H1 (cell line): ENCODE results near the gene MXI1. TPM values are rescaled to one million over a fixed set of nuclear protein-coding genes. Genes with fewer than 3 reads are reported as not detected.

Experiments
- CTCF ChIA-PET: fragments of 300-600 bp; sonication (Branson Sonifier 250); formaldehyde crosslinking; loops from one replicate; lab custom pipeline; 2021; ENCODE audit not compliant: partially characterized antibody; lab: Charles Lee
- POLR2A ChIA-PET: fragments of 300-600 bp; sonication (Branson Sonifier 250); formaldehyde crosslinking; loops from one replicate; lab custom pipeline; 2021; ENCODE audit warnings: inconsistent platforms; ENCODE audit not compliant: partially characterized antibody; lab: Charles Lee
- DNase-seq, 2 experiments: peaks; one replicate each; pipeline versions ENCODE4 v3.0.0 to v3.0.0-alpha.2; 2010 to 2022; ENCODE audit warnings: low spot score in 2 of 2, low read depth in 1 of 2, mixed read lengths in 1 of 2
- FAIRE-seq: peaks from 2 replicates; lab custom pipeline; 2011; peaks lifted over from hg19 to GRCh38; lab: Jason Lieb, UNC
- H2AFZ ChIP-seq: 2 replicates; pipeline ENCODE4 v1.8.1; 2012; ENCODE audit warnings: low read length, inconsistent platforms
- H2AK5ac ChIP-seq: 2 replicates; pipeline ENCODE4 v1.6.1; 2013; ENCODE audit warnings: low read depth, low read length
- H2BK120ac ChIP-seq: replicated peaks from 2 replicates; pipeline ENCODE3; 2013; ENCODE audit warnings: low read depth, low read length, inconsistent platforms
- H2BK12ac ChIP-seq: 2 replicates; pipeline ENCODE4 v1.6.1; 2013; ENCODE audit warnings: low read depth, low read length
- H2BK15ac ChIP-seq: 2 replicates; pipeline ENCODE4 v1.6.1; 2013; ENCODE audit warnings: low read length
- H2BK20ac ChIP-seq: 2 replicates; pipeline ENCODE4 v1.6.1; 2013; ENCODE audit warnings: low read length
- H2BK5ac ChIP-seq: 2 replicates; pipeline ENCODE4 v1.6.1; 2013; ENCODE audit warnings: low read depth, low read length
- H3K14ac ChIP-seq: 2 replicates; pipeline ENCODE4 v1.6.1; 2013; ENCODE audit warnings: inconsistent platforms; ENCODE audit not compliant: insufficient read length
- H3K18ac ChIP-seq: 2 replicates; pipeline ENCODE4 v1.6.1; 2013; ENCODE audit warnings: low read length; ENCODE audit errors: extremely low read depth
- H3K23ac ChIP-seq: 2 replicates; pipeline ENCODE4 v1.6.1; 2013; ENCODE audit warnings: inconsistent platforms; ENCODE audit not compliant: insufficient read length
- H3K23me2 ChIP-seq: 2 replicates; pipeline ENCODE4 v1.6.1; 2013; ENCODE audit warnings: low read depth, low read length
- H3K27ac ChIP-seq: 2 replicates; pipeline ENCODE4 v1.6.1; 2011; ENCODE audit warnings: low read depth, low read length, inconsistent platforms
- H3K27me3 ChIP-seq, 4 experiments: replicated peaks in 1 of 4; 1 replicate in 1 of 4; 2 replicates in 3 of 4; pipeline versions ENCODE4 v1.6.1 to v1.8.1; 2011 to 2013; ENCODE audit warnings: low read length in 3 of 4, mild to moderate bottlenecking in 3 of 4, inconsistent platforms in 2 of 4, mixed read lengths in 2 of 4, moderate library complexity in 1 of 4; ENCODE audit not compliant: control insufficient read depth in 3 of 4, insufficient read depth in 3 of 4; ENCODE audit errors: extremely low read depth in 1 of 4
- H3K36me3 ChIP-seq, 4 experiments: 2 replicates each; pipeline versions ENCODE4 v1.6.1 to v1.8.1; 2011 to 2013; ENCODE audit warnings: mild to moderate bottlenecking in 4 of 4, low read length in 3 of 4, moderate library complexity in 2 of 4, control low read depth in 1 of 4, inconsistent platforms in 1 of 4; ENCODE audit not compliant: insufficient read depth in 4 of 4, control insufficient read depth in 2 of 4
- H3K4ac ChIP-seq: replicated peaks from 2 replicates; pipeline ENCODE3; 2013; ENCODE audit warnings: low read length, low read depth, mixed read lengths, inconsistent platforms; ENCODE audit not compliant: insufficient read length
- H3K4me1 ChIP-seq, 4 experiments: replicated peaks in 1 of 4; 1 replicate in 1 of 4; 2 replicates in 3 of 4; pipeline versions ENCODE4 v1.6.1 to v1.8.1; 2011 to 2013; ENCODE audit warnings: low read length in 3 of 4, inconsistent platforms in 2 of 4, mixed read lengths in 1 of 4; ENCODE audit not compliant: insufficient read depth in 4 of 4, control insufficient read depth in 3 of 4
- H3K4me2 ChIP-seq, 2 experiments: 2 replicates each; pipeline versions ENCODE4 v1.6.1 to v1.8.1; 2011 to 2013; ENCODE audit warnings: low read depth in 2 of 2, low read length in 2 of 2, control low read depth in 1 of 2, inconsistent platforms in 1 of 2, mild to moderate bottlenecking in 1 of 2; ENCODE audit not compliant: insufficient read depth in 1 of 2
- H3K4me3 ChIP-seq, 4 experiments: fragments of 200-600, 300-600 bp in 1 of 4; sonication (generic), shearing (Covaris generic), sonication (Bioruptor Twin) in 1 of 4; 2 replicates each; pipeline versions ENCODE4 v1.5.1 to v1.8.1; 2011 to 2016; ENCODE audit warnings: low read length in 4 of 4, low read depth in 3 of 4, control low read depth in 2 of 4, inconsistent platforms in 2 of 4, mild to moderate bottlenecking in 2 of 4, mixed read lengths in 1 of 4, moderate library complexity in 1 of 4; ENCODE audit not compliant: insufficient read depth in 2 of 4; ENCODE audit errors: extremely low read depth in 1 of 4
- H3K56ac ChIP-seq: replicated peaks from 2 replicates; pipeline ENCODE3; 2013; ENCODE audit warnings: low read depth, mild to moderate bottlenecking, mixed read lengths, low read length, inconsistent platforms; ENCODE audit not compliant: insufficient read length
- H3K79me1 ChIP-seq: 2 replicates; pipeline ENCODE4 v1.6.1; 2013; ENCODE audit warnings: low read depth, low read length, control low read depth
- H3K79me2 ChIP-seq, 2 experiments: 2 replicates each; pipeline versions ENCODE4 v1.6.1 to v1.8.1; 2012 to 2013; ENCODE audit warnings: low read length in 2 of 2, mild to moderate bottlenecking in 2 of 2, inconsistent platforms in 1 of 2; ENCODE audit not compliant: insufficient read depth in 2 of 2, control insufficient read depth in 1 of 2
- H3K9ac ChIP-seq, 4 experiments: replicated peaks in 1 of 4; 1 replicate in 1 of 4; 2 replicates in 3 of 4; pipeline versions ENCODE4 v1.6.1 to v1.8.1; 2011 to 2013; ENCODE audit warnings: low read depth in 3 of 4, low read length in 3 of 4, control low read depth in 2 of 4, mild to moderate bottlenecking in 2 of 4, moderate library complexity in 2 of 4, inconsistent platforms in 1 of 4; ENCODE audit errors: extremely low read depth in 1 of 4
- H3K9me3 ChIP-seq, 2 experiments: 2 replicates each; pipeline versions ENCODE4 v1.6.1 to v1.8.1; 2012 to 2013; ENCODE audit warnings: mild to moderate bottlenecking in 2 of 2, moderate library complexity in 2 of 2, control low read depth in 1 of 2, inconsistent platforms in 1 of 2, low read depth in 1 of 2, low read length in 1 of 2, mixed read lengths in 1 of 2; ENCODE audit not compliant: insufficient read depth in 2 of 2
- H4K20me1 ChIP-seq, 2 experiments: replicated peaks in 1 of 2; 2 replicates each; pipeline versions ENCODE3 to v1.8.1; 2011 to 2013; ENCODE audit warnings: inconsistent platforms in 2 of 2, low read length in 2 of 2, mild to moderate bottlenecking in 1 of 2; ENCODE audit not compliant: insufficient read depth in 2 of 2, control insufficient read depth in 1 of 2
- H4K5ac ChIP-seq: 2 replicates; pipeline ENCODE4 v1.6.1; 2013; ENCODE audit warnings: low read length, low read depth, mixed read lengths, inconsistent platforms; ENCODE audit not compliant: insufficient read length
- H4K8ac ChIP-seq: 2 replicates; pipeline ENCODE4 v1.8.0; 2013; ENCODE audit warnings: mild to moderate bottlenecking, moderate library complexity, low read length, inconsistent platforms; ENCODE audit not compliant: insufficient read depth; ENCODE audit errors: extremely low read depth
- H4K91ac ChIP-seq: replicated peaks from 2 replicates; pipeline ENCODE3; 2013; ENCODE audit warnings: low read length, mixed read lengths, inconsistent platforms; ENCODE audit not compliant: insufficient read length
- ASH2L ChIP-seq: fragments of 200-600, 300-600 bp; sonication (generic); IDR thresholded peaks from one replicate; pipeline ENCODE4 v1.7.1; 2017; ENCODE audit warnings: low read length
- BCL11A ChIP-seq, 2 experiments: IDR thresholded peaks; one replicate each; pipeline ENCODE4 v1.6.1; 2011; ENCODE audit warnings: low read depth in 2 of 2, low read length in 2 of 2, mild to moderate bottlenecking in 2 of 2
- CREB1 ChIP-seq: IDR thresholded peaks from 2 replicates; pipeline ENCODE4 v1.6.1; 2012; ENCODE audit warnings: inconsistent platforms
- EZH2 ChIP-seq: fragments of 200-600 bp; sonication (generic); IDR thresholded peaks from 2 replicates; pipeline ENCODE4 v1.7.1; 2012; ENCODE audit warnings: low read depth, mild to moderate bottlenecking, moderate library complexity, low read length, inconsistent platforms; ENCODE audit not compliant: severe bottlenecking
- HDAC2 ChIP-seq, 2 experiments: fragments of 300-600 bp in 1 of 2; sonication (generic) in 1 of 2; IDR thresholded peaks; 2 replicates each; pipeline ENCODE4 v1.6.1; 2011 to 2012; ENCODE audit warnings: low read depth in 2 of 2, low read length in 2 of 2, mild to moderate bottlenecking in 2 of 2, moderate library complexity in 2 of 2, borderline replicate concordance in 1 of 2, inconsistent platforms in 1 of 2
- KDM1A ChIP-seq: fragments of 200-600, 300-600 bp; sonication (generic); IDR thresholded peaks from 2 replicates; pipeline ENCODE4 v1.7.1; 2016; ENCODE audit warnings: mild to moderate bottlenecking, low read length, borderline replicate concordance
- MAFK ChIP-seq: IDR thresholded peaks from 2 replicates; pipeline ENCODE4 v1.6.1; 2012; ENCODE audit warnings: low read depth, mild to moderate bottlenecking, improper control_type of control experiment, low read length
- POLR2AphosphoS5 ChIP-seq: IDR thresholded peaks from 2 replicates; pipeline ENCODE4 v1.6.1; 2011; ENCODE audit warnings: low read depth, low read length
- RBBP5 ChIP-seq: IDR thresholded peaks from 2 replicates; pipeline ENCODE4 v1.7.1; 2012; ENCODE audit warnings: low read depth, mild to moderate bottlenecking, inconsistent platforms, low read length, moderate library complexity, borderline replicate concordance
- RNF2 ChIP-seq: fragments of 200-900, 300-1000 bp; sonication (generic); IDR thresholded peaks from 2 replicates; pipeline ENCODE4 v1.7.1; 2016; ENCODE audit warnings: borderline replicate concordance, low read depth, mild to moderate bottlenecking, antibody characterized with exemption, low read length; ENCODE audit not compliant: poor library complexity, severe bottlenecking; ENCODE audit errors: missing control alignments
- SIRT6 ChIP-seq: IDR thresholded peaks from one replicate; pipeline ENCODE4 v1.7.1; 2012; ENCODE audit warnings: low read length, inconsistent platforms
- SP2 ChIP-seq: IDR thresholded peaks from 2 replicates; pipeline ENCODE4 v1.6.1; 2012; ENCODE audit warnings: mild to moderate bottlenecking, low read length, inconsistent platforms
- WGBS, 2 experiments: shearing (Covaris generic) in 1 of 2; methylation state at CpG; one replicate each; pipeline versions ENCODE4 v1.1.6 to v1.1.7; 2013 to 2015; ENCODE audit warnings: low lambda C conversion rate in 2 of 2, mixed read lengths in 2 of 2, inconsistent platforms in 1 of 2, low coverage in 1 of 2, missing lambda C conversion rate in 1 of 2; ENCODE audit not compliant: insufficient replicate concordance in 2 of 2, insufficient coverage in 1 of 2, insufficient read length in 1 of 2; ENCODE audit errors: extremely low coverage in 1 of 2, missing lambda C conversion rate in 1 of 2; 5-methylcytosine and 5-hydroxymethylcytosine counted together
- polyA plus RNA-seq, 7 experiments: library from polyadenylated mRNA; depleted of rRNA in 3 of 7; stranded (reverse) in 5 of 7; unstranded in 2 of 7; fragments of >200 nt in 5 of 7; fragments of 200-250 nt in 2 of 7; gene quantifications; 1 replicate in 5 of 7; 2 replicates in 1 of 7; 4 replicates in 1 of 7; pipeline versions ENCODE4 v1.2.1 to v1.2.3, GENCODE V29; 2011 to 2013; ENCODE audit warnings: missing spikeins in 2 of 7, mixed read lengths in 2 of 7
- total RNA-seq: library from RNA; stranded (reverse); fragmentation: NEBNext Ultra II Directional; extraction: Animal tissue kit (Norgen Biotek cat#: 25700); gene quantifications from 2 replicates; pipeline ENCODE4 v1.2.1, GENCODE V29; 2021

Gene MXI1
- total and polyA plus RNA-seq, 2 of the 8 experiments (the other 6 are each of a cell fraction or from before 2014, with no cell fraction given): 5.7 to 8.8 TPM

DNA sequence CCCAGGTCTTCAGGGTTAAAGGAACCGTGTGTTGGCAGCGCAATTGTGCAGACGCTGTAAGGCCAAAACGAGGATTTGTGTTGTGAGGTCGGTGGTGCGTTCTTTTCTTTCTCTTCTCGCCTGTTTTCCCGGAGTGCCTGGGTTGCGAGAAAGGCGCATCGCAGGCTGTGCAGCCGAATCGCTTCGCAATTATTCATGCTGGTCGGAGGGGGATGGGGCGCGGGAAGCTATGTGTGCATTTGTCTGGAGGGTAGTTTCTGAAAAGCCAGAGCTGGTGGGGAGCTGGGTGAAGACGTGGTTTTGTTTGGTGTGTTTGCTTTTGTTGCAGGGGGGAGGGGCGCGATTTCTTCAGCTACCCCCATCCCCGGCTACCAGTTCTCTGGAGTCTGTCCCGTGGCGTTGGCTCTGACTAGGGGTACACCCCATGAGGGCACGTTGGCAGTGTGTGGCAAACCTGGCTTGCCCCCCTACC lies 2.1 kb downstream of the MXI1 start:
- Histone ChIP-seq H3K18ac (no peak overlapping the region; the same call in 1 of the 2 replicates), H3K56ac (no peak overlapping the region), H2BK12ac (peak overlapping the region; percentile 94; the same call in 1 of the 2 replicates), H2BK15ac (peak overlapping the region; percentile 1; the same call in 1 of the 2 replicates), H3K14ac (no peak overlapping the region), H4K8ac (no peak overlapping the region; the same call in 1 of the 2 replicates), H3K23ac (no peak overlapping the region), H3K4me3 (peak overlapping the region; percentile 61 to 79 (median 75)), H3K23me2 (peaks cover 26% of the 10 kb centered on the region), H3K4ac (no peak overlapping the region), H4K91ac (peak overlapping the region; percentile 13), H3K27ac (no peak overlapping the region), H3K27me3 (peaks cover 18 to 80% (median 57%) of the 10 kb centered on the region in 4 experiments), H2BK120ac (no peak overlapping the region), H3K9ac (peak overlapping the region in 3 of 4 experiments; percentile 36 to 64 (median 38); a peak in 6 of 7 replicates), H3K79me2 (no peaks in the 10 kb centered on the region), H2BK5ac (no peak overlapping the region), H2AK5ac (no peak overlapping the region; the same call in 1 of the 2 replicates), H4K5ac (no peak overlapping the region), H2BK20ac (no peak overlapping the region), H2AFZ (no peak overlapping the region; the same call in 1 of the 2 replicates), H3K4me2 (peak overlapping the region; percentile 100), H3K36me3 (no peaks in the 10 kb centered on the region), H3K9me3 (no peaks in the 10 kb centered on the region), H3K4me1 (peaks cover 6 to 25% (median 15%) of the 10 kb centered on the region in 4 experiments; a peak in 6 of 7 replicates), H3K79me1 (no peaks in the 10 kb centered on the region), H4K20me1 (peaks cover 0 to 3% of the 10 kb centered on the region in 2 experiments)
- CTCF ChIA-PET: interaction anchor here (1.1 to 14.0 kb wide), 9 partner anchors 14 to 325 kb away, joined by 3 to 333 read pairs (median 5); no protein-coding TSS in a partner anchor
- DNase-seq (peak in 1 of 2 experiments; percentile 59), FAIRE-seq (no peak)
- POLR2A ChIA-PET: interaction anchor here (0.6 to 8.5 kb wide), 8 partner anchors 14 to 285 kb away, joined by 3 to 121 read pairs (median 6); partner anchors contain the start of gene ADD3
- WGBS, 2 experiments: 0% methylated on average over 20 of the region's 24 CpGs; no CpG with 5 or more reads in 1 of the 2 experiments
- TF ChIP-seq SP2 (no peak), HDAC2 (IDR thresholded peaks at IDR 0.05; ENCODE audit: borderline replicate concordance in 1 of 2, low read depth in 2 of 2, low read length in 2 of 2) (0 out of 4 replicates have a peak, but pooled peaks of 1 of the 2 experiments have one; percentile 25), SIRT6 (no peak), RNF2 (peak; percentile 43), ASH2L (peak; percentile 69), BCL11A (IDR thresholded peaks at IDR 0.05; ENCODE audit: low read depth in 2 of 2, low read length in 2 of 2) (no peak), CREB1 (no peak), MAFK (no peak), RBBP5 (0 out of 2 replicates have a peak, but pooled peaks have one; percentile 56), KDM1A (no peak; the same call in 1 of the 2 replicates), POLR2AphosphoS5 (no peak), EZH2 (peak; percentile 45)
